ENCODE data around the gene MUC5B. TPM values are rescaled to one million over a fixed set of nuclear protein-coding genes. Genes with fewer than 3 reads are reported as not detected.
"Not testable (repeated sequence)": the region's sequence is repeated elsewhere in the genome, so short reads cannot be mapped to it uniquely, and the experiment has no call there.

MUC5B gene
- polyA plus RNA-seq, 1 donor from 2014 or later, result not detected

DNA sequence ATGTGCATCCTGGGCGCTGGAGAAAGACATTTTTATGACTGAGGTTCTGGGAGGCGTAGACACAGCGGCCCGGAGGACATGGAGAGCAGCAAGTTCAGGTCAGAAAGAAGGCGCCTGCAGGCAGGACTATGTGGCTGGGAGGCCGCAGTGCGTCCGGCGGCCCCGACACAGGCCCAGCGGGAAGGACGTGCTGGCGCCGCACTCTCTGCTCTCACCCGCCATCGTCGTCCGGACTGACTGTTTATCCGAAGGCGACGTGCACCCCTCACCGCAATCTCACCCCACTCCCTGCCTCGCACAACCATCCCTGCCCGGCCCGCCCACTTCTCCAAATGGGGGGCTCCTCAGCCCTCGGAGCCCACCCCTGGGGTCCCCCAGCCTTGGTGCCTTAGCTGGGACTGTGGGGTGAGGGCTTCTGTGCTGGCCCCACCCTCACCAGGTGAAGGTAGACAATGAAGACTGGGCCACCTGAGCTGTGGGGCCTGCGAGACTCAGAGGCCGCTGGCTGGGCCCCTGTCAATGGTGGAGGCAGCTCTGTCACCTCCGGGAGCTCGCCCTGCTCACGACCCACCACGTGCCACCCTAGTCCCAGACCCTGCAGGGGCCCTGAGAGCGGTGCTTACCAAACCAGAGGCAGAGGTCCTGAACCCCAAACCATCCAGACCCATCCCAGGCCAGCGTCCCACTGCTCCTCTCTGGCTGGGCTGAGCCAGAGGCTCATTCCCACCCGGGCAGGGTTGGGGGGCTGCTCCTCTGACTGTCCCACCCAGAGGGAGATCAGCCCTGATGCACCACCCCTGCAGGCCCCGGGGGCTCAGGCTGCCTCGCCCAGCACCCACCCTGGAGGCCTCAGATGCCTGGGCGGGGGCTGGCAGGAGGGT lies 16.2 kb upstream of the MUC5B start:
- Mint-ChIP-seq H3K27me3 (peaks cover 4% of the 10 kb centered on the region), H3K36me3 (peaks cover 3% of the 10 kb centered on the region), H3K4me1 (peaks cover 0 to 2% (median 0%) of the 10 kb centered on the region in 3 donors), H3K27ac (no peak overlapping the region), H3K9me3 (peaks cover 5 to 12% (median 8%) of the 10 kb centered on the region in 3 donors), H3K4me3 (no peak overlapping the region)

DNA sequence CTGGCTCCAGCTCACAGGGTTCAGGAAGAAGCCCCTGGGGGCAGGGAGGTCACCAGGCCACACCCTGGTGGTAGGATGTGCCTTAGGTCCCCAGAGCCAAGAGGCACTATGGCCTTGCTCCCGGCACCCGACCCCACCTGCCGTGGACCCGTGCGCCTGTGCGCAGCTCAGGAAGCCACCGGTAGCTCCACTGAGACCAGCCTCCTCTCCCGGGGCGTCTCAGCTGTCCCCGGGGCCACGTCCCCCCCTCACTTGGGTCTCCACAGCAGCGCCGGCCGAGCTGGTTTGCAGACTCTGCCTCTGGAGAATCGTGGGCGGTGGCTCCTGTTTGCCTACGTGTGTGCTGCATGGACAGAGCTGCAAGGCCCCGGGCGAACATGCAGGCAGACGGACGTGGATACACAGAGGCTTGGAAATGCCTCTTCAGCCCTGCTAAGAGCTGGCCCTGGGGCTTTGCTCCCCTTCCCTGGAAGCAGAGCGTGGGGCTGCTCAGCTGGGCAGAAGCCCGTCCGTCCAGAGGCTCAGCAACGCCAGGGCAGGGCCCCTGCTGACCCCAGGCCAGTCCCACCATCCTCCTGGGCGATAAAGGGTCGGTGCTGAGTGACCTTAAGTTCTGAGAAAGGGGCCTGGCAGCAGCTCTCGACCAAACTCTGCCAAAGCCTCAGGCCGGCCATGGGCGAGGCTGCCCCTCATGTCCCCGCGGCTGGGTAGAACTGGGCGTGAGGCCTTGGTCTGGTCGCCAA lies 15.3 kb upstream of the MUC5B start:
- H3K4me3 Mint-ChIP-seq, result no peak overlapping the region

GRCh38 chr11:1208144-1208393 lies 14.8 kb upstream of the MUC5B start:
- Mint-ChIP-seq H3K27ac (no peak overlapping the region), H3K4me1 (peaks cover 0 to 2% (median 0%) of the 10 kb centered on the region in 3 donors), H3K4me3 (no peak overlapping the region), H3K36me3 (peaks cover 4% of the 10 kb centered on the region), H3K27me3 (peaks cover 4% of the 10 kb centered on the region), H3K9me3 (peaks cover 13 to 23% (median 18%) of the 10 kb centered on the region in 3 donors)

More for the DNA sequence above, 15.3 kb upstream of the MUC5B start:
- Mint-ChIP-seq H3K9me3 (peaks cover 12 to 20% (median 16%) of the 10 kb centered on the region in 3 donors), H3K4me1 (peaks cover 0 to 2% (median 0%) of the 10 kb centered on the region in 3 donors), H3K27me3 (peaks cover 4% of the 10 kb centered on the region), H3K27ac (no peak overlapping the region), H3K36me3 (peaks cover 4% of the 10 kb centered on the region)

GRCh38 chr11:1208394-1209261 lies 14.2 kb upstream of the MUC5B start:
- Mint-ChIP-seq H3K4me1 (peaks cover 0 to 2% (median 0%) of the 10 kb centered on the region in 3 donors), H3K27ac (no peak overlapping the region), H3K9me3 (peaks cover 15 to 28% (median 21%) of the 10 kb centered on the region in 3 donors), H3K36me3 (peaks cover 4% of the 10 kb centered on the region), H3K27me3 (peaks cover 6% of the 10 kb centered on the region), H3K4me3 (peak overlapping the region in 1 of 4 donors; percentile 47)

DNA sequence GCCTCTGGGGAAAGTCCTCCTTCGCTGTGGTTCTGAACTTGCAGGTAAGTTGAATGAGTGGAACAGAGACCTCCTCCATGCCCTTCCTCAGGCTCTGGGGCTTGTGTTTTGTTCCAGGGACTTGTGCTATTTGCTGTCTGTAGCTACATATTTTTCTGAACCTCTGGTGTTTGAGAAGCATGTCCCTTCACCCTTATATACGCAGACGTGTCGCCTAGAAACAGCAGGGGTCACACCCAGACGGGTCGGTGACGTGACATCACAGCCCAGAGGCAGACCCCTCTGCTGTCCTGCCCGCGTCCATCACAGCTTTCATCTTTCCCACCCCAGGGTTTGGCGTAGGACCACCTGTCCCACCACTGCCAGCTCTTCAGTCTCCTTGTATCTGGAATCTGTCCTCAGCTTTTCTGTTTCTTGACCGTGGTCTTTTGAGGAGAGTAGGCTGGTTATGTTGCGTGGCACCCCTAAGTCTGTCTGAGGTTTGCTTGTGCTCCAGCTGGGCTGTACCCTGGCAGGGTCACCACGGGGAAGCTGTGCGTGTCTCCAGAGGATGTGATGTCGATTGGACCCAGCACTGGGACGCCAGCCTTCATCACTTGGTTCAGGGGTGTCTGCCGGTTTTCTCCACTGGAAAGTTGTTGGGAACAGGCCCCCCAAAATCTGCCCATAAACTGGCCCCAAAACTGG lies 13.4 kb upstream of the MUC5B start:
- H3K27me3 Mint-ChIP-seq, result peaks cover 6% of the 10 kb centered on the region
- peaks cover 4% of the 10 kb centered on the region for H3K36me3 Mint-ChIP-seq
- no peak overlapping the region for H3K4me3 Mint-ChIP-seq
- peaks cover 0 to 2% (median 0%) of the 10 kb centered on the region in 3 donors for H3K4me1 Mint-ChIP-seq
- peaks cover 20 to 36% (median 21%) of the 10 kb centered on the region in 3 donors for H3K9me3 Mint-ChIP-seq
- no peak overlapping the region for H3K27ac Mint-ChIP-seq

DNA sequence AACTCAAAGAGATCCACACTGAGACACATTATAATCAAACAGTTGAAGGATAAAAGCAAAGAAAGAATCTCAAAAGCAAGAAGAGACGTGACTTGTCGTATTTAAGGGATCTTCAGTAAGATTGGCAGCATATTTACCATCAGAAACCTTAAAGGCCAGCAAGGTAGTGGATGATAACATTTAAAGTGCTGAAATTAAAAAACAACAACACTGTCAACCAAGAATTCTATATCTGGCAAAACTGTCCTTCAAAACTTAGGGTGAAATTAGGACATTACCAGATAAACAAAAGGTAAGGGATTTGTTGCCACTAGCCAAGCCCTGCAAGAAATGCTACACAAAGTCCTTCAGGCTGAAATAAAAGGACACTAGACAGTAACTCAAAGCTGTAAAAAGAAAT lies 11.0 kb upstream of the MUC5B start:
- Mint-ChIP-seq H3K27ac (no peak overlapping the region), H3K4me1 (peaks cover 0 to 2% (median 0%) of the 10 kb centered on the region in 3 donors), H3K36me3 (peaks cover 4% of the 10 kb centered on the region), H3K9me3 (peaks cover 21 to 46% (median 26%) of the 10 kb centered on the region in 3 donors), H3K4me3 (no peak overlapping the region), H3K27me3 (peaks cover 6% of the 10 kb centered on the region)

DNA sequence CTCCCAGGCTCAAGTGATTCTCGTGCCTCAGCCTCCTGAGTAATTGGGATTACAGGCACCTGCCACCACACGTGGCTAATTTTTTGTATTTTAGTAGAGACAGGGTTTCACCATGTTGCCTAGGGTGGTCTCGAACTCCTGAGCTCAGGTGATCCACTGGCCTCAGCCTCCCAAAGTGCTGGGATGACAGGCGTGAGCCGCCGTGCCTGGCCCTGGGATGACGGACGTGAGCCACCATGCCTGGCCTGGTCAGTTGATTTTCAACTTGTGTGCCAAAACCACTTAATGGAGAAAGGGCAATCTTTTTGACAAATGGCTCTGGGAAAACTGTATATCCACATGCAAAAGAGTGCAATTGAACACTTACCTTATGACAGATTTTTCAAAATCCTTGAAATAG lies 7.0 kb upstream of the MUC5B start:
- not testable (repeated sequence) for H3K27ac Mint-ChIP-seq, H3K27me3 Mint-ChIP-seq, H3K4me1 Mint-ChIP-seq, H3K4me3 Mint-ChIP-seq, H3K36me3 Mint-ChIP-seq
- peaks cover 19 to 41% (median 23%) of the 10 kb centered on the region in 3 donors for H3K9me3 Mint-ChIP-seq

GRCh38 chr11:1217151-1217550 lies 5.7 kb upstream of the MUC5B start:
- Mint-ChIP-seq H3K27ac (no peak overlapping the region), H3K4me3 (no peak overlapping the region), H3K27me3 (peaks cover 11% of the 10 kb centered on the region), H3K9me3 (peaks cover 12 to 29% (median 17%) of the 10 kb centered on the region in 3 donors), H3K4me1 (no peaks in the 10 kb centered on the region), H3K36me3 (no peaks in the 10 kb centered on the region)

DNA sequence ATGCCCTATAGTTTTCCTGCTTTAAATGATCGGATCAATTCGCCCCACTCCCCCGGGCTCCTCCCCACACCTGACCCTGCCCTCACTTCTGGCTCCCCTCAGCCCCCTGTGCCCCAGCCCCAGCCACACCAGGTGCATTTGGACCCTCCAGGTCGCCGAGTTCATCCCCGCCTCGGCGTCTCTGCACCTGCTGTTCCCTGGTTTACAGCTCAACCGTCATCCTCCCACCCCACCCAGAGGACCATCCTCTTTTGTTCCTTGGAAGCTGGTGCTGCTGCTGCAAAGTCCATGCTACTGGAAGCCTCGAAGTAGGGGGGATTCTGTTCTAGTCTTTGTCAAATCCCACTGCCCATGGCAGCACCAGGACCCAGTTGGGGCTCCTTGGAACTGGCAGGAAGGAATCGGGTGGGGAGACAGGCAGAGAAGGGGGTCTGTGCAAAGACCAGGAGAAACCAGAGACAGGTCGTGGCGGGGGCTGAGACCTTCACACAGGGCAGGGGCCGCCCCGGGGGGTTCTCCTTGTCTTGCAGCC lies 4.5 kb upstream of the MUC5B start:
- Mint-ChIP-seq H3K4me3 (no peak overlapping the region), H3K27ac (no peak overlapping the region), H3K9me3 (peaks cover 6 to 21% (median 8%) of the 10 kb centered on the region in 3 donors), H3K27me3 (peaks cover 11% of the 10 kb centered on the region), H3K36me3 (no peaks in the 10 kb centered on the region), H3K4me1 (no peaks in the 10 kb centered on the region)

DNA sequence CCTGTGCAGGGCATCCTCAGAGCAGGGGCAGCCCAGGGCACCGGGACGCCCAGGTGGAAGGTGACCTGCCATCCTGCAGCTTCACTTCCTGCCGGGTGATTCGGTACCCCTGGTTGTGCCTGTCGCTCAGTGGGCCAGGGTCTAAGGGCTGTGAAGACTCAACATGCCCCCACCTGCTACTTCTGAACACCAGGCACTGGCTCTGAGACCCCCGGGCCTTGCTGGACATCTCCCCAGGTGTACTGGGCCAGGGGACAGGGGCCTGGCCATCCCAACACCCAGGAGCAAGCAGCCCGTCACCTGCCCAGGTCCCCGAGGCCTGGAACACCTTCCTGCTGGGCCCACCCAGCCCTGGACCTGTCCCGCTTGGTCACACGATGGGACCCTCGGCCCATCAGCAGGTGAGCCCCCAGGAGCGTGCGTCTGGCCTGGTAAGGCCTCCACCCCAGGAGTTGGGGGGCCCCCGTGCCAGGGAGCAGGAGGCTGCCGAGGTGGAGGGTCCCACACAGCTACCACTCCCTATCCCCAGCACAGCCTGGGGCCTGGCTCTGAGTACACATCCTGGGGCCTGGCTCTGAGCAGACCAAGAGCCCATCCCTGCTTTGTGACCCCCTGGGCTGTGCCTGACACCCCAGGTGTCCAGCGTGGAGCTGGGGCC lies 3.9 kb upstream of the MUC5B start:
- peaks cover 9% of the 10 kb centered on the region for H3K27me3 Mint-ChIP-seq
- H3K27ac Mint-ChIP-seq, result no peak overlapping the region
- no peaks in the 10 kb centered on the region for H3K4me1 Mint-ChIP-seq
- H3K9me3 Mint-ChIP-seq, result peaks cover 5 to 16% (median 7%) of the 10 kb centered on the region in 3 donors
- H3K36me3 Mint-ChIP-seq, result no peaks in the 10 kb centered on the region
- H3K4me3 Mint-ChIP-seq, result no peak overlapping the region

DNA sequence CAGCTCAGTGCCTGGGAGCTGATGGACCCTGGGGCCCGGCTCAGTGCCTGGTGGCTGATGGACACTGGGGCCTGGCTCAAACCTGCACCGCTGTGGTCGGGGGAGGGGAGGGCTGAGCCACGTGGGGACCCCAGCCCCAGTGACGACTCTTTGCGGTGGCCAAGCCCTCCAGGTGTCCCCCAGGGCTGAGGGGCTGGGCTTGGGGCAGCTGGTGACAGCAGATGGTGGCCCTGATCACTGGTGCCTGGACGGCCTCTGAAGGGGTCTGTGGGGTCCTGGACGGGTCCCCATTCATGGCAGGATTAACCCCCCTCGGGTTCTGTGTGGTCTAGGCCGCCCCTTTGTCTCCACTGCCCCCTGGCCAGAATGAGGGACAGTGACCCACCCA lies 3.4 kb upstream of the MUC5B start:
- Mint-ChIP-seq H3K27me3 (peaks cover 12% of the 10 kb centered on the region), H3K36me3 (no peaks in the 10 kb centered on the region), H3K4me3 (no peak overlapping the region), H3K27ac (no peak overlapping the region), H3K4me1 (no peaks in the 10 kb centered on the region), H3K9me3 (peaks cover 2 to 10% (median 7%) of the 10 kb centered on the region in 3 donors)

- no peak overlapping the region for H3K27ac Mint-ChIP-seq
- H3K4me3 Mint-ChIP-seq, result no peak overlapping the region
- no peaks in the 10 kb centered on the region for H3K36me3 Mint-ChIP-seq
- peaks cover 12% of the 10 kb centered on the region for H3K27me3 Mint-ChIP-seq
- no peaks in the 10 kb centered on the region for H3K4me1 Mint-ChIP-seq
- H3K9me3 Mint-ChIP-seq, result peaks cover 0 to 5% (median 3%) of the 10 kb centered on the region in 3 donors
Observed at GRCh38 chr11:1219834-1220815, 2.7 kb upstream of the MUC5B start.
